ENCODE measurements around the gene BORCS5.
"Not testable (repeated sequence)": the region's sequence is repeated elsewhere in the genome, so short reads cannot be mapped to it uniquely, and the experiment has no call there.

BORCS5 gene

GRCh38 chr12:12501121-12501520 is 144.2 kb downstream of the BORCS5 start:
- no peak for TF ChIP-seq Cebpa-rat (IDR thresholded peaks at IDR 0.05)
- Histone ChIP-seq H3K27me3 (no peaks in the 10 kb centered on the region), H3K4me2 (no peak overlapping the region), H4K20me1 (peaks cover 0 to 3% (median 0%) of the 10 kb centered on the region in 11 experiments; a peak in 2 of 22 replicates), H3K9me3 (replicated peaks in 1 of 11) (no peaks in the 10 kb centered on the region), H3K9ac (no peak overlapping the region), H3K4me1 (peaks cover 7 to 12% (median 11%) of the 10 kb centered on the region in 10 experiments), H3K36me3 (peaks cover 0 to 15% (median 0%) of the 10 kb centered on the region in 11 experiments; a peak in 3 of 22 replicates), H3K27ac (no peak overlapping the region), H3K4me3 (no peak overlapping the region)

- peaks cover 0 to 15% (median 0%) of the 10 kb centered on the region in 11 experiments; a peak in 3 of 22 replicates for H3K36me3 ChIP-seq
- H3K27me3 ChIP-seq; H3K4me2 ChIP-seq; H3K9me3 ChIP-seq (replicated peaks in 1 of 11); H3K27ac ChIP-seq; H4K20me1 ChIP-seq; H3K9ac ChIP-seq; H3K4me3 ChIP-seq: not testable (repeated sequence)
- peaks cover 17 to 23% (median 22%) of the 10 kb centered on the region in 10 experiments for H3K4me1 ChIP-seq
These were observed 145.4 kb downstream of the BORCS5 start for GRCh38 chr12:12502130-12502814.

- no peak overlapping the region for H3K4me3 ChIP-seq
- peaks cover 0 to 15% (median 0%) of the 10 kb centered on the region in 11 experiments; a peak in 1 of 22 replicates for H3K36me3 ChIP-seq
- no peak overlapping the region for H3K4me2 ChIP-seq
- H3K27me3 ChIP-seq, result no peaks in the 10 kb centered on the region
- TF ChIP-seq Cebpa-rat (IDR thresholded peaks at IDR 0.05), result no peak
- no peak overlapping the region for H3K27ac ChIP-seq
- peaks cover 17 to 27% (median 24%) of the 10 kb centered on the region in 10 experiments for H3K4me1 ChIP-seq
- H3K9ac ChIP-seq, result no peak overlapping the region
- peaks cover 0 to 6% (median 0%) of the 10 kb centered on the region in 11 experiments; a peak in 2 of 22 replicates for H4K20me1 ChIP-seq
- H3K9me3 ChIP-seq (replicated peaks in 1 of 11), result no peaks in the 10 kb centered on the region
These were observed 145.9 kb downstream of the BORCS5 start for GRCh38 chr12:12502815-12503151.

GRCh38 chr12:12503384-12504078 is 146.7 kb downstream of the BORCS5 start:
- Histone ChIP-seq H3K9ac (no peak overlapping the region), H3K27ac (no peak overlapping the region), H4K20me1 (peaks cover 0 to 6% (median 0%) of the 10 kb centered on the region in 11 experiments; a peak in 2 of 22 replicates), H3K4me1 (peaks cover 17 to 28% (median 24%) of the 10 kb centered on the region in 10 experiments), H3K4me2 (no peak overlapping the region), H3K36me3 (peaks cover 0 to 15% (median 0%) of the 10 kb centered on the region in 11 experiments; a peak in 1 of 22 replicates), H3K4me3 (no peak overlapping the region), H3K27me3 (no peaks in the 10 kb centered on the region), H3K9me3 (replicated peaks in 1 of 11) (no peaks in the 10 kb centered on the region)
- TF ChIP-seq Cebpa-rat (IDR thresholded peaks at IDR 0.05), result no peak

GRCh38 chr12:12505544-12506495 is 148.9 kb downstream of the BORCS5 start:
- no peak overlapping the region for H3K4me3 ChIP-seq
- H3K9me3 ChIP-seq (replicated peaks in 1 of 11), result no peaks in the 10 kb centered on the region
- H3K27ac ChIP-seq, result peak overlapping the region in 4 of 11 experiments; percentile 7 to 37 (median 13); a peak in 6 of 22 replicates
- H3K27me3 ChIP-seq, result no peaks in the 10 kb centered on the region
- peaks cover 17 to 37% (median 24%) of the 10 kb centered on the region in 10 experiments for H3K4me1 ChIP-seq
- H3K9ac ChIP-seq, result peak overlapping the region in 4 of 11 experiments; percentile 0 to 35 (median 19); a peak in 5 of 22 replicates
- peaks cover 0 to 6% (median 0%) of the 10 kb centered on the region in 11 experiments; a peak in 2 of 22 replicates for H4K20me1 ChIP-seq
- 0 out of 22 replicates have a peak, but pooled peaks cover 0 to 3% (median 0%) of the 10 kb centered on the region in 11 experiments for H3K36me3 ChIP-seq
- no peak for TF ChIP-seq Cebpa-rat (IDR thresholded peaks at IDR 0.05)
- peak overlapping the region; percentile 24 to 65 (median 51) for H3K4me2 ChIP-seq

GRCh38 chr12:12506496-12506890 is 149.6 kb downstream of the BORCS5 start:
- peaks cover 0 to 6% (median 0%) of the 10 kb centered on the region in 11 experiments; a peak in 1 of 22 replicates for H4K20me1 ChIP-seq
- peak overlapping the region in 3 of 11 experiments; percentile 7 to 37 (median 13); a peak in 4 of 22 replicates for H3K27ac ChIP-seq
- H3K4me1 ChIP-seq, result peaks cover 17 to 37% (median 24%) of the 10 kb centered on the region in 10 experiments
- H3K4me3 ChIP-seq, result no peak overlapping the region
- H3K9me3 ChIP-seq (replicated peaks in 1 of 11), result no peaks in the 10 kb centered on the region
- TF ChIP-seq Cebpa-rat (IDR thresholded peaks at IDR 0.05), result no peak
- peak overlapping the region; percentile 24 to 65 (median 51); a peak in 21 of 22 replicates for H3K4me2 ChIP-seq
- 0 out of 22 replicates have a peak, but pooled peaks cover 0 to 4% (median 0%) of the 10 kb centered on the region in 11 experiments for H3K36me3 ChIP-seq
- no peaks in the 10 kb centered on the region for H3K27me3 ChIP-seq
- H3K9ac ChIP-seq, result peak overlapping the region in 2 of 11 experiments; percentile 4 to 35; a peak in 1 of 22 replicates

GRCh38 chr12:12507121-12507520 is 150.2 kb downstream of the BORCS5 start:
- no peak for TF ChIP-seq Cebpa-rat (IDR thresholded peaks at IDR 0.05)
- peaks cover 17 to 37% (median 24%) of the 10 kb centered on the region in 10 experiments for H3K4me1 ChIP-seq
- 0 out of 22 replicates have a peak, but pooled peaks cover 0 to 6% (median 0%) of the 10 kb centered on the region in 11 experiments for H3K36me3 ChIP-seq
- peak overlapping the region in 7 of 11 experiments; percentile 7 to 62 (median 50); a peak in 10 of 22 replicates for H3K4me2 ChIP-seq
- peaks cover 0 to 6% (median 0%) of the 10 kb centered on the region in 11 experiments; a peak in 1 of 22 replicates for H4K20me1 ChIP-seq
- no peak overlapping the region for H3K27ac ChIP-seq
- H3K9ac ChIP-seq, result no peak overlapping the region
- H3K9me3 ChIP-seq (replicated peaks in 1 of 11), result no peaks in the 10 kb centered on the region
- no peak overlapping the region for H3K4me3 ChIP-seq
- H3K27me3 ChIP-seq, result no peaks in the 10 kb centered on the region

- no peak overlapping the region for H3K4me3 ChIP-seq
- H4K20me1 ChIP-seq, result peaks cover 0 to 6% (median 0%) of the 10 kb centered on the region in 11 experiments; a peak in 1 of 22 replicates
- TF ChIP-seq Cebpa-rat (IDR thresholded peaks at IDR 0.05), result no peak
- peaks cover 17 to 37% (median 24%) of the 10 kb centered on the region in 10 experiments for H3K4me1 ChIP-seq
- no peak overlapping the region for H3K27ac ChIP-seq
- peaks cover 0 to 11% (median 0%) of the 10 kb centered on the region in 11 experiments; a peak in 1 of 22 replicates for H3K36me3 ChIP-seq
- H3K9me3 ChIP-seq (replicated peaks in 1 of 11), result no peaks in the 10 kb centered on the region
- no peak overlapping the region for H3K4me2 ChIP-seq
- no peak overlapping the region for H3K9ac ChIP-seq
- no peaks in the 10 kb centered on the region for H3K27me3 ChIP-seq
These were observed 151.7 kb downstream of the BORCS5 start for GRCh38 chr12:12508612-12509011.
